ENCODE results near the gene PPP1R9B. TPM values are rescaled to one million over a fixed set of nuclear protein-coding genes. Genes with fewer than 3 reads are reported as not detected.

PPP1R9B gene
- total RNA-seq, 1 experiment from 2014 or later = 21.7 TPM

- 0 out of 2 replicates have a peak, but pooled peaks have one; percentile 42 for TF ChIP-seq ARID4B (CRISPR knock-in tag; IDR thresholded peaks at IDR 0.05; ENCODE audit: borderline replicate concordance)
- peak; percentile 99 for TF ChIP-seq USF1 (CRISPR knock-in tag; IDR thresholded peaks at IDR 0.05)
- no peak for TF ChIP-seq KAT7 (CRISPR knock-in tag; IDR thresholded peaks at IDR 0.05; ENCODE audit: borderline replicate concordance)
These were observed 55.5 kb downstream of the PPP1R9B start, which contains the start of gene PDK2 (continued) for GRCh38 chr17:50094753-50095619.

DNA sequence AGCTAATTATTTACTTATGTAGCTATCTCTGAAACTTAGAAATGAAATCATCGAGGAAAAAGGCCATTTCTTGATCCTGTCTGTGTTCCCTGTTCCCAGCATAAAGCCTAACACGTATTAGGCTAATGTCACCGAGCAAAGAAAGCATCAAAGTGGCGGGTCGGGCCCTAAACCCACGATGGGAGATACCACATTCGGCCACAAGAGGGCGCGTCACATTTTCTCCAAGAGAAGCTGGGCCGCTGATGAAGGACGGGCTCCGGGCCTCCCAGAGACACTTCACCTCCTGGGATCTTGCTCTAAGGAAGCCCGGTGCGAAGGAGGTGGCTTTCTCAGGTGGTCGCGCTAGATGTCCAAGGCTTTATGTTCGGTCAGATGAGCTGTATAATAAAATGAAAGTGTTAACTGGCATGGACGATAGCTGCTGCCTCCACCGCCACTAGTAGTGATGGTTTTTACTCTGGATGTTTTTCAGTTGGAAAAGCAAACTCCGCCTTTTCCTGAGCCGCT lies 56.2 kb downstream of the PPP1R9B start:
- DNase-seq (ENCODE audit: low spot score) (peak; percentile 93), ATAC-seq (peak; percentile 40)
- peak overlapping the region; percentile 25; the same call in 1 of the 2 replicates for H3K27ac Mint-ChIP-seq
- ChIA-PET CTCF (interaction anchor here (0.6 to 5.4 kb wide), 73 partner anchors 9 to 850 kb away, joined by 3 to 118 read pairs (median 6); partner anchors contain the start of genes DLX3, ITGA3, SAMD14 and TMEM92), POLR2A (interaction anchor here (0.7 to 1.7 kb wide), 6 partner anchors 18 to 942 kb away, joined by 3 to 7 read pairs (median 4); no protein-coding TSS in a partner anchor)
- no peaks in the 10 kb centered on the region for H3K9me3 Mint-ChIP-seq
- H3K36me3 Mint-ChIP-seq = no peaks in the 10 kb centered on the region
- TF ChIP-seq HMGXB4 (CRISPR knock-in tag; IDR thresholded peaks at IDR 0.05) (peak; percentile 24; the same call in 1 of the 2 replicates), ZNF423 (CRISPR knock-in tag; IDR thresholded peaks at IDR 0.05) (no peak), GABPB1 (CRISPR knock-in tag; IDR thresholded peaks at IDR 0.05) (peak; percentile 32; the same call in 1 of the 2 replicates)
- TF ChIP-seq, protein P1, sequence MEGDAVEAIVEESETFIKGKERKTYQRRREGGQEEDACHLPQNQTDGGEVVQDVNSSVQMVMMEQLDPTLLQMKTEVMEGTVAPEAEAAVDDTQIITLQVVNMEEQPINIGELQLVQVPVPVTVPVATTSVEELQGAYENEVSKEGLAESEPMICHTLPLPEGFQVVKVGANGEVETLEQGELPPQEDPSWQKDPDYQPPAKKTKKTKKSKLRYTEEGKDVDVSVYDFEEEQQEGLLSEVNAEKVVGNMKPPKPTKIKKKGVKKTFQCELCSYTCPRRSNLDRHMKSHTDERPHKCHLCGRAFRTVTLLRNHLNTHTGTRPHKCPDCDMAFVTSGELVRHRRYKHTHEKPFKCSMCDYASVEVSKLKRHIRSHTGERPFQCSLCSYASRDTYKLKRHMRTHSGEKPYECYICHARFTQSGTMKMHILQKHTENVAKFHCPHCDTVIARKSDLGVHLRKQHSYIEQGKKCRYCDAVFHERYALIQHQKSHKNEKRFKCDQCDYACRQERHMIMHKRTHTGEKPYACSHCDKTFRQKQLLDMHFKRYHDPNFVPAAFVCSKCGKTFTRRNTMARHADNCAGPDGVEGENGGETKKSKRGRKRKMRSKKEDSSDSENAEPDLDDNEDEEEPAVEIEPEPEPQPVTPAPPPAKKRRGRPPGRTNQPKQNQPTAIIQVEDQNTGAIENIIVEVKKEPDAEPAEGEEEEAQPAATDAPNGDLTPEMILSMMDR (IDR thresholded peaks at IDR 0.05) = peak; percentile 96
- TF ChIP-seq, protein P2, sequence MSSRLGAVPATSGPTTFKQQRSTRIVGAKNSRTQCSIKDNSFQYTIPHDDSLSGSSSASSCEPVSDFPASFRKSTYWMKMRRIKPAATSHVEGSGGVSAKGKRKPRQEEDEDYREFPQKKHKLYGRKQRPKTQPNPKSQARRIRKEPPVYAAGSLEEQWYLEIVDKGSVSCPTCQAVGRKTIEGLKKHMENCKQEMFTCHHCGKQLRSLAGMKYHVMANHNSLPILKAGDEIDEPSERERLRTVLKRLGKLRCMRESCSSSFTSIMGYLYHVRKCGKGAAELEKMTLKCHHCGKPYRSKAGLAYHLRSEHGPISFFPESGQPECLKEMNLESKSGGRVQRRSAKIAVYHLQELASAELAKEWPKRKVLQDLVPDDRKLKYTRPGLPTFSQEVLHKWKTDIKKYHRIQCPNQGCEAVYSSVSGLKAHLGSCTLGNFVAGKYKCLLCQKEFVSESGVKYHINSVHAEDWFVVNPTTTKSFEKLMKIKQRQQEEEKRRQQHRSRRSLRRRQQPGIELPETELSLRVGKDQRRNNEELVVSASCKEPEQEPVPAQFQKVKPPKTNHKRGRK (CRISPR knock-in tag; IDR thresholded peaks at IDR 0.05; ENCODE audit: borderline replicate concordance) = no peak
- H3K4me3 Mint-ChIP-seq = peak overlapping the region; percentile 97
- peaks cover 6% of the 10 kb centered on the region for H3K4me1 Mint-ChIP-seq
- H3K27me3 Mint-ChIP-seq (ENCODE audit: low read depth) = no peaks in the 10 kb centered on the region

- ChIA-PET POLR2A (interaction anchor here (0.7 to 1.7 kb wide), 5 partner anchors 17 to 942 kb away, joined by 3 to 7 read pairs (median 4); no protein-coding TSS in a partner anchor), CTCF (interaction anchor here (0.6 to 5.4 kb wide), 60 partner anchors 9 to 851 kb away, joined by 3 to 118 read pairs (median 6); partner anchors contain the start of genes DLX3, ITGA3, SAMD14 and XYLT2)
- DNase-seq (ENCODE audit: low spot score) (no peak), ATAC-seq (no peak)
- H3K27me3 Mint-ChIP-seq (ENCODE audit: low read depth) = no peaks in the 10 kb centered on the region
- H3K9me3 Mint-ChIP-seq = no peaks in the 10 kb centered on the region
- H3K27ac Mint-ChIP-seq = no peak overlapping the region
- no peak overlapping the region for H3K4me3 Mint-ChIP-seq
- TF ChIP-seq MLX (CRISPR knock-in tag; IDR thresholded peaks at IDR 0.05) = no peak
- H3K4me1 Mint-ChIP-seq = peaks cover 6% of the 10 kb centered on the region
- no peaks in the 10 kb centered on the region for H3K36me3 Mint-ChIP-seq
These were observed 56.7 kb downstream of the PPP1R9B start for GRCh38 chr17:50093807-50094206.

Data from WTC11 (cell line).